ENCODE results near the gene RIT2.

Gene RIT2

DNA sequence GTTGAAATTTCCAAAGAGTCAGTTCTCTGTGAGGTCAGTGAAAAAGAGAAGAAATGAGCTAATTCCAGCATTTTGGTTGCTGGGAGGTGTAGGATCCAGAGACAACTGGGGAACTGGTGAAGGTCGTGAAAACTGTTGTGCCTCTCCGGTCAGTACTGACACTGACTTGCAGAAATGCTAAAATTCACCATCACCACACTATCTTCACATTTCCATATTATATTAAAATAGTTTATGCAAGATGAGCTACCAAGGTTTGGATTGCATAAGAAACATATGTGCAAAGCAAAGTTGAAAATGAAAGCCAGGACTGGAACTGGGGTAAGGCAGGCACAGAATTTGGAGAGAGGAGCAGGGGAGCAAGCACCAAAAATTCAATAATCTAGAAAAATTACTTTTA is 21.8 kb downstream of the RIT2 start (continued):
- TF ChIP-seq, protein P1, sequence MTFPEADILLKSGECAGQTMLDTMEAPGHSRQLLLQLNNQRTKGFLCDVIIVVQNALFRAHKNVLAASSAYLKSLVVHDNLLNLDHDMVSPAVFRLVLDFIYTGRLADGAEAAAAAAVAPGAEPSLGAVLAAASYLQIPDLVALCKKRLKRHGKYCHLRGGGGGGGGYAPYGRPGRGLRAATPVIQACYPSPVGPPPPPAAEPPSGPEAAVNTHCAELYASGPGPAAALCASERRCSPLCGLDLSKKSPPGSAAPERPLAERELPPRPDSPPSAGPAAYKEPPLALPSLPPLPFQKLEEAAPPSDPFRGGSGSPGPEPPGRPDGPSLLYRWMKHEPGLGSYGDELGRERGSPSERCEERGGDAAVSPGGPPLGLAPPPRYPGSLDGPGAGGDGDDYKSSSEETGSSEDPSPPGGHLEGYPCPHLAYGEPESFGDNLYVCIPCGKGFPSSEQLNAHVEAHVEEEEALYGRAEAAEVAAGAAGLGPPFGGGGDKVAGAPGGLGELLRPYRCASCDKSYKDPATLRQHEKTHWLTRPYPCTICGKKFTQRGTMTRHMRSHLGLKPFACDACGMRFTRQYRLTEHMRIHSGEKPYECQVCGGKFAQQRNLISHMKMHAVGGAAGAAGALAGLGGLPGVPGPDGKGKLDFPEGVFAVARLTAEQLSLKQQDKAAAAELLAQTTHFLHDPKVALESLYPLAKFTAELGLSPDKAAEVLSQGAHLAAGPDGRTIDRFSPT (tag by site-specific recombination; IDR thresholded peaks at IDR 0.05), result no peak
- no peak for TF ChIP-seq ZNF488 (tag by site-specific recombination; IDR thresholded peaks at IDR 0.05)

DNA sequence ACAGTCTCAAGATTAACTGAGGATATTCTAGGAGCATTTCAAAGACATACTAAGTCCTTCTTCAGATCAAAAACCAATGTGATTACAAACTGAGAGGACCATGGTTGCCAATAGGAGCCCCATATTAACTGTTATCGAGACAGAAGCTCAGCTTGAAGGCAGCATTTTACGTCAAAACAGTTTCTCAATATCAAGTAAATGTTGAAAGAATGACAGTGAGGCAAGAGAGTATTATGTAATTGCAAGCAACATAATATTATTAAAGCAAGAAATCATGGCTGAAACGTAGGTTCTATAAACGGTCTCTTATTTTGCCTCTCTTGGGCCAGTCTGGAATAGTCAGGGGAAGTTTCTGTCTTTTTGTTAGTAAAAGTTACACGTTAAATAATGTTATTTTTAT is 22.9 kb downstream of the RIT2 start:
- no peak overlapping the region for H3K27ac ChIP-seq (ENCODE audit: extremely low read depth, low read depth, low read length)
- ChIA-PET POLR2A (no interaction called here), CTCF (interaction anchor here (0.5 kb wide), 1 partner anchor 24 kb away, joined by 3 read pairs; no protein-coding TSS in a partner anchor)
- H3K4me1 ChIP-seq (ENCODE audit: control insufficient read depth, insufficient read depth, low read length), result no peaks in the 10 kb centered on the region
- H3K9me3 ChIP-seq (ENCODE audit: control insufficient read depth, insufficient read depth, low read depth, low read length), result no peaks in the 10 kb centered on the region
- no peak for TF ChIP-seq ZBTB7A (tag by site-specific recombination; IDR thresholded peaks at IDR 0.05; ENCODE audit: low read depth)
- no peak for TF ChIP-seq ZNF645 (tag by site-specific recombination; IDR thresholded peaks at IDR 0.05)
- TF ChIP-seq SP3 (tag by site-specific recombination; IDR thresholded peaks at IDR 0.05), result no peak
- no peak overlapping the region for H3K4me3 ChIP-seq (ENCODE audit: low read depth, low read length)
- H3K36me3 ChIP-seq (ENCODE audit: control insufficient read depth in 2 of 2, insufficient read depth in 1 of 2, low read length in 2 of 2), result no peaks in the 10 kb centered on the region

DNA sequence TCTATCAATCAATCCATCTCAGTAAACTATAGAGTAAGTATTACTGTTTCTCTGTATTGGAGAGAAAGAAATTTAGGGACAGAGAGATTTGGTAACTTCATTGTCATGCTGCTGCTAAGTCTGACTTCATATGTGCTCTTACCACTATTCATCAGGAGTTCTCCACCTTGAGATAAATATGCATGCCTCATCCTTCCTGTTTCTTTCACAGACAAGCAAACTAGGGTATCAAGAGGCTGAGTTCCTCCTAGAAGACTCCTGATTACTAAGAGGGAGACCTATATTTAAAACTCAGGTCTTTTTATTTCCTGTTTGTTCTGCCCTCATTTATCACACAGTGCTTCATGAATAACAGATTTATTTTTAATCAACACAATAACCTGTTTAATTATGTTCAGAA is 34.1 kb downstream of the RIT2 start:
- H3K27ac ChIP-seq (ENCODE audit: extremely low read depth, low read depth, low read length), result no peak overlapping the region
- H3K36me3 ChIP-seq (ENCODE audit: control insufficient read depth in 2 of 2, insufficient read depth in 1 of 2, low read length in 2 of 2), result no peaks in the 10 kb centered on the region
- H3K9me3 ChIP-seq (ENCODE audit: control insufficient read depth, insufficient read depth, low read depth, low read length), result no peaks in the 10 kb centered on the region
- TF ChIP-seq ZNF664 (tag by site-specific recombination; IDR thresholded peaks at IDR 0.05), result no peak
- no peak for TF ChIP-seq ZNF776 (tag by site-specific recombination; IDR thresholded peaks at IDR 0.05; ENCODE audit: borderline replicate concordance)
- TF ChIP-seq ZBTB20 (tag by site-specific recombination; IDR thresholded peaks at IDR 0.05), result no peak
- no peak for TF ChIP-seq ZNF140 (tag by site-specific recombination; IDR thresholded peaks at IDR 0.05)
- no peak for TF ChIP-seq ZNF670 (tag by site-specific recombination; IDR thresholded peaks at IDR 0.05; ENCODE audit: low read depth)
- no peak for TF ChIP-seq ZNF26 (tag by site-specific recombination; IDR thresholded peaks at IDR 0.05)
- no peak for TF ChIP-seq ZNF266 (tag by site-specific recombination; IDR thresholded peaks at IDR 0.05; ENCODE audit: low read depth)
- no peak for TF ChIP-seq ZBTB1 (tag by site-specific recombination; IDR thresholded peaks at IDR 0.05)
- no peak for TF ChIP-seq ZNF621 (tag by site-specific recombination; IDR thresholded peaks at IDR 0.05)
- TF ChIP-seq ZNF10 (tag by site-specific recombination; IDR thresholded peaks at IDR 0.05), result no peak
- TF ChIP-seq, protein P2, sequence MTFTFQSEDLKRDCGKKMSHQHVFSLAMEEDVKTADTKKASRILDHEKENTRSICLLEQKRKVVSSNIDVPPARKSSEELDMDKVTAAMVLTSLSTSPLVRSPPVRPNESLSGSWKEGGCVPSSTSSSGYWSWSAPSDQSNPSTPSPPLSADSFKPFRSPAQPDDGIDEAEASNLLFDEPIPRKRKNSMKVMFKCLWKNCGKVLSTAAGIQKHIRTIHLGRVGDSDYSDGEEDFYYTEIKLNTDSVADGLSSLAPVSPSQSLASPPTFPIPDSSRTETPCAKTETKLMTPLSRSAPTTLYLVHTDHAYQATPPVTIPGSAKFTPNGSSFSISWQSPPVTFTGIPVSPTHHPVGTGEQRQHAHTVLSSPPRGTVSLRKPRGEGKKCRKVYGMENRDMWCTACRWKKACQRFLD (tag by site-specific recombination; IDR thresholded peaks at IDR 0.05), result no peak
- no peak for TF ChIP-seq ZNF600 (tag by site-specific recombination; IDR thresholded peaks at IDR 0.05)
- no peak for TF ChIP-seq KLF10 (tag by site-specific recombination; IDR thresholded peaks at IDR 0.05)
- TF ChIP-seq EGR2 (tag by site-specific recombination; IDR thresholded peaks at IDR 0.05; ENCODE audit: low read depth), result no peak
- no peak for TF ChIP-seq ZNF677 (tag by site-specific recombination; IDR thresholded peaks at IDR 0.05)
- TF ChIP-seq, protein P3, sequence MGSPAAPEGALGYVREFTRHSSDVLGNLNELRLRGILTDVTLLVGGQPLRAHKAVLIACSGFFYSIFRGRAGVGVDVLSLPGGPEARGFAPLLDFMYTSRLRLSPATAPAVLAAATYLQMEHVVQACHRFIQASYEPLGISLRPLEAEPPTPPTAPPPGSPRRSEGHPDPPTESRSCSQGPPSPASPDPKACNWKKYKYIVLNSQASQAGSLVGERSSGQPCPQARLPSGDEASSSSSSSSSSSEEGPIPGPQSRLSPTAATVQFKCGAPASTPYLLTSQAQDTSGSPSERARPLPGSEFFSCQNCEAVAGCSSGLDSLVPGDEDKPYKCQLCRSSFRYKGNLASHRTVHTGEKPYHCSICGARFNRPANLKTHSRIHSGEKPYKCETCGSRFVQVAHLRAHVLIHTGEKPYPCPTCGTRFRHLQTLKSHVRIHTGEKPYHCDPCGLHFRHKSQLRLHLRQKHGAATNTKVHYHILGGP (tag by site-specific recombination; IDR thresholded peaks at IDR 0.05), result no peak
- TF ChIP-seq ZNF214 (tag by site-specific recombination; IDR thresholded peaks at IDR 0.05; ENCODE audit: borderline replicate concordance), result no peak
- TF ChIP-seq ZNF645 (tag by site-specific recombination; IDR thresholded peaks at IDR 0.05), result no peak
- TF ChIP-seq, protein P4, sequence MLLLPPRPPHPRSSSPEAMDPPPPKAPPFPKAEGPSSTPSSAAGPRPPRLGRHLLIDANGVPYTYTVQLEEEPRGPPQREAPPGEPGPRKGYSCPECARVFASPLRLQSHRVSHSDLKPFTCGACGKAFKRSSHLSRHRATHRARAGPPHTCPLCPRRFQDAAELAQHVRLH (tag by site-specific recombination; IDR thresholded peaks at IDR 0.05), result no peak
- H3K4me3 ChIP-seq (ENCODE audit: low read depth, low read length), result no peak overlapping the region
- ChIA-PET CTCF (no interaction called here), POLR2A (no interaction called here)
- H3K4me1 ChIP-seq (ENCODE audit: control insufficient read depth, insufficient read depth, low read length), result no peaks in the 10 kb centered on the region
